HG03159 (cell line): ENCODE measurements around the gene COL4A1.

Source experiments
- ATAC-seq: cut with Tn5 transposase; IDR thresholded peaks from one replicate; pipeline ENCODE4 v1.9.1; 2021; ENCODE audit warnings: mild to moderate bottlenecking, moderate library complexity; ENCODE audit not compliant: unreplicated experiment

COL4A1 gene

DNA sequence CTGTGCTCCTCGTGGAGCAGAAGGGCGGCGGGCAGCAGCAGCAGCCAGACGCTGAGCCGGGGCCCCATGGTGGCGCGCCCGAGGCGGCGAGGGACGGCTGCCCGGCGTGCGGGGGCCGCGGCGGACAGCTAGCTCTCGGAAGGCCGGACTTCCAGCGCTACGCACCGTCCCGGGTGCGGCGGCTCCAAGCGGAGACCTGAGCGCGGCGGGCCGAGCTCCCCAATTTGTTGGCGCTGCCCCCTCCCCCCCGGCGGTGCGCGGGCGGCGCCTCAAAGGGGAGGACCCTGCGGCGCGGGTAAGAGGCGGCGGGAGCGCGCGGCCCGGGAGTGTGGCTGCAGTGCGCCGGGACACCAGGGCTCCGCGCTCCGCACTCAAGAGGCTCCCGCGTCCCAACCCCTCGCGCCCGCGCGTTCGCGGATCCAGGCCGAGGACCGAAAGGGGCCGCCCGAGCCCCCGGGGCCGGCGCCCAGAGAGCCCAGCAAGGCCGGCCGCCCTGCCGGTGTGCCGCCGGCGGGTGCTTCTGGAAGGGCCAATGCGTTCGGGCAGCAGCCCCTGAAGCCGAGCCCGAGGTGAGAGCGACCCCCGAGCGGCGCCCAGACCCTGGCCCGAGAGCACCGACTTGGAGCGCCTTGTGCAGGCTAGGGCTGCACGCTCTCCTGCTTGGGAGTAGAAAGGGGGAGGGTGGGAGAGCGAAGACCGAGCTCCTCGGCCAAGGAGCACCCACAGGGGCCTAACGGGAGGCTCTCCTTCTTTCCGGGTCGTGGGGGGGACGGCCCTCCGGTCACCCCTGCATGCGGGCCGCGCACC, at the start of gene COL4A1, which contains the start of gene COL4A2:
Gene COL4A1, minus strand, starts transcription at position 198 of the 807 bp plus-strand sequence. Its CDS starts 130 bp downstream, at position 68.
Gene COL4A2, plus strand, starts transcription at position 325 of the 807 bp plus-strand sequence. CDS start 620 bp downstream, outside the sequence.
- ATAC-seq, result no peak

DNA sequence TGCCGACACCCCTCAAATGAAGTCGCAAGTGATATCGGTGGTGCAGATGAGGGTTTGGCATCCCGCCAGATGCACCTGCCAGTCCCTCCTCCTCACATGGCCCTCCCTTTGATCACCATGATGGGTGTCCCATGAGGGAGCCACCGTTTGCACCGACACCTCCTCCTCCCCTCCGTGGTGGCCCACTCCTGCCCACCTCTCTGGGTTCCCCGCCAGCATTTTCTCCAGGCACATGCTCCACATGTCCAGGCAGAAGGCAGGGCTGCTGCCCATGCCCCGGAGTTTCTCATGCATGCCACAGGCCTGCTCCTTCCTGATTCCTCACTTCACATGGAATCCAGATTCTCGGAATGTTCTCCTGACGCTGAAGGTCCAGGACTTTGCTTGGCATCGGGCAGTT, 49.4 kb upstream of the COL4A1 start:
- ATAC-seq, result no peak

DNA sequence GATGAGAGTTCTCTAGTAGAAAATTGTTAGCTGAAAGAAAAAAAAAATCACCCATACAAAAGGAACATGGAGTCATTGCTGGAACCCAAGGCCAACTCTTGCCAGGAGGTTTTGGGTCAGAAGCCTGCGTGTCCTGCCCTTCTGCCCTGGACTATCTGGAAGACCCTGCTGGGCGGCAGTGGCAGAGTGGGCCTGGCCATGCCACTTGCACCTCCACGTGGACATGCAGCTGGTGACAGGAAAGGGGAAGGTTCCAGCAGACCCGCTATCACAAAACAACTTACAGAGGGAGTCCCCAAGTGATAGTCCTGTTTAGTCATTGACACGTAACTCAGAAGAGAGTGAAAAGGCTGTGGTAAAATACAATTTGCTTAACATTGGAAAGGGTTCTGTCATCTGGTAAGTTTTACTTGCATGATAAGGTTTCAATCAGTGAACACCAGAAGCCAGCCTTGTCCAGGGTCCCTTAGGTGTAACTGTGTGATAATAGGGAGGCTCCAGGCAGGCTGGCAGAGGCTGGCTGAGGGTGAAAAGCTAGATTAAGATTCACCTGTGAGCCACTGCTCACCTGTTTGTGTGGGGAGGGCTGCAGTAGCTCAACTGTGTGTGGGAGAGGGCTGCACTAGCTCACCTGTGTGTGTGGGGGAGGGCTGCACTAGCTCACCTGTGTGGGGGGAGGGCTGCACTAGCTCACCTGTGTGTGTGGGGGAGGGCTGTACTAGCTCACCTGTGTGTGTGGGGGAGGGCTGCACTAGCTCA, 47.9 kb upstream of the COL4A1 start:
- no peak for ATAC-seq

DNA sequence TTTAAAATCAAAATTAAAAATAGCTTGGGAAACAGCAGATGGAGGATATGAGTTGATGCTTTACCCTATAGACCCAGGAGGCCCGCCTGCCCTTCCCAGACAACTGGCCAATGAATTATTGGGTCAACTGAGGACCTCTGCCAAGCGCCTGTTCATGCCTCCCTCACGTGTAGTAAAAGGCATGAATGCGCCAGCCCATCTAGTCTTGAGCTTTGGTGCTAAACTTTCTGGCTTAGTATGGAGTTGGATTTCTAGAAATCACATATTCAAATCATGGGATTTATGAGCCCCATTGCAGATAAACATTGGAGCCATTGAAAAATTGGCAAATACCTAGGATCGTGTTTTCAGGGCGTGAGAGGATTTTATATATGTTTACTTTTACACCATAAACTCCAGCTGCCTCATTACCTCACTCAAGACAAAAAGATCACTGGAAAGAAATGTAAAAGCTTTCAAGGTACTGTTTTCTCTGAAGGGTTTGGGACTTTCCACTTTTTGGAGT, 47.2 kb upstream of the COL4A1 start:
- ATAC-seq, result no peak

DNA sequence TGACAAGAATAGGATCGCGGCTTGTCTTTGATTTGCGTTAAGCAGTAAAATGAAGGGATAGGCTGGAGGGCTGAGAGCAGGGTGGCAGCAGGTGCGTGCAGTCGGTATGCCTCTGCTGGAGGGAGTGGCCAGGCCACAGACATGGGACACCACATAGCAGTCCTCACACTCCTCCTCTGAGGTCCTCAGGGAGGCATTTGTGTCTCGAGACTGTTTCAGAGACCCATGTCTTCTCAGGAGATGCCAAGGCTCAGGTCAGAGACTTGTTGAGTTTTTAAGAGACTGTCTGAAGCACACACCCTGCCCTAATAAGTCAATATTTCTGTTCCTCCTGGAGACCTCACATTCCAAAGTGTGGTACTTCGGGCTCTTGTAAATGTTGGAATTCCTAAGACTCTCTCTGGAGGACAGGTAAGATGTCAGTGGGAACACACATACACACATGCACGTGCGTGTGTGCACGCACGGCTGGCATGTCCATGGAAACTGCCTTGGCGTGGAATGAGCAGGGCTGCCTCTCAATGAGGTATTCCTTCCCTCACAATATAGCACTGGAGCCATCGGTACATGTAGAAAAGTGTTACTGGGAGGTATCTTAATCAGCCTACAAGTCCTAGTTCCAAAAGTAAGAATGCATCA, 46.5 kb upstream of the COL4A1 start:
- ATAC-seq, result no peak

DNA sequence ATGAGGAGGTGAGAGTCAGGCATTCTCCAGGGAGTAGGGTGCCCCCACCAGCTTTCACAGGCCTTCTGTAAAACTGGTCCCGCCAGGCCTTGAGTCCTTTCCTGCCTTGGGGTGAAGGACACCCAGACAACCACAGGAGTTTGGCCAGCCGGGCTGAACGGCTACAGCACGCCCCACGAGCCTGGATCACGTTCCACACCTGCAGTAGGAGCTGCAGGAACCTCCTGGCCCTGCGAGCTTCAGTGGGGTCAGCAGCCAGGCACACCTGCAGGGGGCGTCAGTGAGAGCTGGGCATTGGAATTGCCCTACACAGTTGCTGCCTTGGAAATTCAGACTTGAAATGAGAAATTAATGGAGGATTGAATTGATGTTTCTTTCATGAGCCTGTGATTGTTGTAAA, 45.8 kb upstream of the COL4A1 start:
- no peak for ATAC-seq

DNA sequence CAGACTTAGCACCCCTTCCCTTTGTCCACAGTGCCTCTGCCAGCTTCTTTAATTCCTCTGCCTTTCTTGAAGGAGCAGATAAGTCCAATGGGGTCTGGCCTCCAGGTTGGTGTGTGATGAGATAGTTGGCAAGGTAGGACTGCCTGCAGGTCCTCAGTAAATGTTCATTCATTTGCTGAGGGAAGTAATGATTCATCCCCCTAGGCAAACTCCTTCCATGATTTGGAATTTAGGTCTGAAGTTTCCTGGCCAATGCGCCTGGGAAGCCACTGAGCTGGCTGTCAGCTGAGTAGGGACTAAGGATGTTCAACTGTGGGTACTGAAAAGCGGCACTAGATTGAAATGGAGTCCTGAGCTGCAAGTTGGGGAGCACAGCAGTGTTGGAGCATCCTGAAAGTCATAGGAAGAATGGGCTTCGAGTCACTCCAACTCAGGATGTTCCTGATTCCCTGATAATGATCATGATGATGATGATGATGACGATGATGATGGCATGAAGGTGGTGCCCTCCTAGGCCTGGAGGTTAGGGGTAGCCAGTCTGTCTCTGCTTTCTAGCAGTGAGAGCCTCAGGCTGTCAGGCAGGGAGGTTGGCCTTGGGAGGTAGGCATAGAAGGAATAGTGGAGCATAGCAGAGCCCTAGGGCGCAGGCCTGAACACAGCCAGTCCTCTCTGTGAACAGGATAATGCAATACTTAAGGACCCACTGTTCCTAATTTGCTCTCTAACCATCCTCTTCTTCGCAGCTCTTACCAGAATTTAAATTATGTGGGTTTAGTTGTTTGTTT, 44.9 kb upstream of the COL4A1 start:
- ATAC-seq, result no peak

DNA sequence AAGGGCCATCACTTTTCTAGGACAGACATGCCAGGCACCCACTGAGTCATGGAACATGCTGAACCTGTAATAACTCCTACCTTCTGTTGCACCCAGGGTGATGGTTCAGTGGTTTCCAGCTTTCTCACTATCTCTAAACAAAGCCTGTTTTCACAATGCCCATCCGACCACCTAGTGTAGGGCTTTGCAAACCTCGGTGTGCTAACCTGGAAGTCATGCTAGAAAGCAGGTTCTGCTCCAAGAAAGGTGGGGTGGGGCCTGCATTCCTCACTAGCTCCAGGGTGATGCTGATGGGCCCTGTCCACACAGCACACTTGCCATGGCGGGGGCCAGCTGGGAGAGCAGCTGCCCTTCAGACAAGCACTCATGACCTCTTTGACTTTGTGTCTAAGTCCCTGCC, 43.6 kb upstream of the COL4A1 start:
- no peak for ATAC-seq

DNA sequence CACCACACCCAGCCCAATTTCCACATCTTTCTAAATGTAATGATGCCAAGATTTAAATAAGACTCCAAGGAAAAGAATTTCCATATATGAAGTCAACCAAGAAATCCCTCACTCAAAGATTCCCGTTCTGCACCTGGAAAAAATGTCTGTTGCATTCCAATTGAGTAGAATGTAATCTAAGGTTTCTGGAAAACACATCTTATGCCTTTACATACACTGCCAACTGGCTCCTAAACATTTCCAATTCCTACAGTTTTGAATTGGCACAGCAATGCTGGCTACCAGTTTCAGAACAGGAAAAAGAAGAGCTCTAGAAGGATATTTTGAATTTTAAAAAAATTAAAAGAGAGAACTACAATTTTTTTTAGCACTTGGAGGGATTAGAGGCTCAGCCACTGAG, 43.1 kb upstream of the COL4A1 start:
- ATAC-seq, result no peak

DNA sequence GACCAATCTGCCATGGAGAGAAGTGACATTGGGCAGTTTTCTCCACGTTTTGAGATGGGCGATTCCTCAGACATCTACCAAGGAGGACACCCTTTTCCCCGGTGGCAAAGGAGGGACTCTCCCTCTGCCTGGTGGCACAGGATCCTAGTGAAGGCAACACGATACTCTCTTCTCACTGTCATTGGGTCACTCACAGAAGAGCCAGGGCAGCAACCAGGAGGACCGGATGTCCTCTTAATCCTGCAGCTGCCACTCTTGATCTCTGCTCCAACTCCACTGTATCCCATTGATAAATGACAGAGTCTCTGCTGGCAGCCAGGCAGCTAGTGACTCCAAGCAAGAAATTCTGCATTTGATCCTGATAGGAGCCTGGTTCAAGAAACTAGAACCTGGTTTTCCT, 42.3 kb upstream of the COL4A1 start:
- ATAC-seq, result no peak

DNA sequence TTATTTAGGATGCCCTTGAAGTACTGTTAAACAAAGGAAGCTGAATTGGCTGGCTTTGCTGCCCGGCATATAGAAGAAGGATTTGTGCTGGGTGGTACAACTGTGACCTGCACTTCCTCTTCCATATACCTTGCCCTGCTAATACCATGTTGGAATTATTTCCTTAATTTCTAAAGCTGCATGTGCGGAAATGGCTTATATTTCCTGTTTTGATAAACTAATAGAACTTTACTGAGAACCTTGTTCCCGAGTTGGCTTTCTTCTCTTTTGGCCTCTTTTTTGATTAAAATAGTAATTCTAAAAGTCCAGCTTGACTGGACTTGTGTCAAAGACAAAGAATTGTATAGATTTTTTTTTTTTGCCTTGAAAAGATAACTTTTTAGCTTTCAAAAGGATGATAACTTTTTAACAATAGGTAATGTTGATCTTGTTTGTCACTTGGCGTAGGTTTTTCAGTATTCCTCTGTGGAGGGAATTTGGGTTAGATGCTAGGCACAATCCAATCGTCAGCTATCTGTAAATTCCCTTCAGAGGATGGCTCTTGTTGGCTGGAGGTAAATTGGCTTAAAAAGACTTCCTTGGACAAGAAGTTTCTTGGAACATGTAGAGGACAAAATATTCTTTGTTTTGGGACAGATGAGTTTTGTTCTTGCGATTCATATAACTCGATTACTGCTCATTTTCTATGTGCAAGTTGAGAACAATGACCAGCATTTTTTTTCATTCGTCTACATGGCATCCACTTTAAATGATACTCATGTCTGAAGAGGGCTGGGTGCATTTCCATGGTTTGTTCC, 41.5 kb upstream of the COL4A1 start:
- ATAC-seq, result no peak

DNA sequence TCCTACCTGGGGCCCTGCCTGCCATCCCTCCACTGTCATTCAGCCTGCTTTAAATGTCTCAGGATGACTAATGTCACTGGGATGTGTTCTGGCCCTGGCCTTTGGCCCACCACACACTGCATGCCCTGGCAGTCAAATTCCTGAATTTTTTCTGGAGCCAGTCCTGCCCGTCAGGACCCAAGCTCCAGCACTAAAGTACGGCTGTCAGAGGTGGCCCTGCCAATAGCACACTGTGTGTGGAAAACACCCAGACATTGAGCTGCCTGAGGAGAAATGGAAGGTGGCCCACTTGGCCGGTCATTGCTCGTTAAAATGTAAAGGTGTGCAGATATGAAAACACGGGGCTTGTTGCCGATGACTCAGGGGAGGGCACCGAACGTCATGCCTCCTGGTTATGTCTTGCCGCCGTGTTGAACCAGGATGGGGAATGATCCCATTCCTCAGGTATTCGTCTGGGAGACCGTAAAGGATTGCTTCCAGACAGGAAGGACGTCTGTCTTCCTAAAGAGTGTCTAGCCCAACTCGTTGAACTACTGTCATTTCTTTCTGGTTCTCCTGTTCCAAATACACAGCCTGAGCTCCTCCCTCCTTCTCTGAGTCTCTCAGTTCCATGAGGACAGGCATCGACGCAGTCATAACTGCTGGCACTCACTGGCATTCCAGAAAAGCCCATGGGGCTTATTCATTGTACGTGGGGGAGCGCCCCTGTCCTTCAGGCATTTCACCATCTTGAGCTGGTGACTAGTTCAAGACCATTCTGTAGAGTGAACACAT, 40.8 kb upstream of the COL4A1 start:
- no peak for ATAC-seq

DNA sequence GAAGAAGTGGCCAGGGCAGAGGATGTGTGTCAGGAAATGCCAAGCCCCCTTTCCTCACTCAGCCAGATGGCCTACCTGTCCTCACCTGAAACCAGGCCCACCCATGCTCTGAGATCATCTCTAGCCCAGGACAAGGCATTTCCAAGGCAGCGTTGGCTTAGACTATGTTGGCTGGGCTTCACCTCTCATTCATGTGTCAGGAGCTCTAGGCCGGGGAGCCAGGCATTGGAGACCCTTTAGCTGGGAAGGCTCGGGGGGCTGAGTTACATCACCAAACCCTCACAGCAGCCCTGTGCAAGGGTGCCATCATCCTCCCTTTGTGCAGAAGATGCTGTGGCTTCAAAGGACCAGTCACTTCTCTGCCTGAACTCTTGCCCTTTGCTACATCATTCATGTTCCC, 40.1 kb upstream of the COL4A1 start:
- no peak for ATAC-seq

DNA sequence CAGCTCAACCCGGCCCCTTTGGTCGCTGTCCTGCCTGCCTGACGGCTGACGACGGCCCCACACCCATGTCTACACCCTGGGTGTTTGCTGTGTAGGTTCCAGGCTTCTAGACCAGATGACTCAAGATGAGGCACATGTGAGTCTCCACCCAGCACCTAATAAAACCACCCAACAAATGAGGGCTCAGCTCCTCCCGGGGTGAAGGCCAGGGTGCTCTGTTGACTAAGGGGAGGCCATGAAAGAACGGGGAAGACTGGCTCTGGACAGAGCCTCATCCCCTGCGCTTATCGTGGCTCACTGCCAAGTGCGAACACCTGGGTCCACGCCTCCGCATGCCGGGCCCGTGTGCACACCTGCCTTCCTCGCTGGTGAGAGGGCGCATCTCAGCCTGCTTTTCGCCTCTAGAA, 39.7 kb upstream of the COL4A1 start:
- ATAC-seq, result no peak

DNA sequence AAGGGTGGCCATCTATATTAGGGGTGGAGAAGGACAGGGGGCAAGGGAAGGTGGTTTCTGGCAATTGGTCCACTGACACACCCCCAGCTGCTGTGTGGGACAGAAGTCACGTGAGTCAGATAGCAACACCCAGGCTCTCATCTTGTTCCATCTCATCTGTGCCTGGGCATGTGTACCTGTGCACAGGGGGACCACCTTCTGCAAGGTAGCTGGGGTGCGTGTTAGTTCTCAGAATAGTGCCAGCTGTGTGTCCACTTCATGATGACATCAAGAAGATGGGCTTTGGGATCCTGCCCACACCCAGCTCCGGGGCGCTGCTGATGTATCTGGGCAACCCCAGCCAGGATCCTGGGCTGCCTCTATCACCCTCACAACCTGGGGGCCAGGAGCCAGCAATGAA, 38.7 kb upstream of the COL4A1 start:
- no peak for ATAC-seq

DNA sequence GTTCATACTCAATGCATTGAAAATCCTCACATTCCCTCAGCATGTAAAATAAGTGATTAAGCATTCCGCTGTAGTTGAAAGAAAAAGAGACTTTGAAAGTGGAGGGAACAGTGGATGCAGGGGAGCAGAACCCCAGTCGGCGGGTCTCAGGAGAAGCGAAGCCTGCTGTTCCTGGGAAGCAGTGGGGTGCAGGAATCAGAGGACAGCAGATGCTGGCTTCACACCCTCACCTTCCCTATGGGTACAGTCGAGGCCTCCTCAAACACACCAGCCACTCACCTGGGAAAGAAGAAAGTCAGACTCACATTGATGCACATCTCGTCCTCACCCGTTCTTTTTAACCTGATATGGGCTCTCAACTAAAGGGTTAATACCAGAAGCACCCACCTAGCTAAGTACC, 38.3 kb upstream of the COL4A1 start:
- no peak for ATAC-seq

DNA sequence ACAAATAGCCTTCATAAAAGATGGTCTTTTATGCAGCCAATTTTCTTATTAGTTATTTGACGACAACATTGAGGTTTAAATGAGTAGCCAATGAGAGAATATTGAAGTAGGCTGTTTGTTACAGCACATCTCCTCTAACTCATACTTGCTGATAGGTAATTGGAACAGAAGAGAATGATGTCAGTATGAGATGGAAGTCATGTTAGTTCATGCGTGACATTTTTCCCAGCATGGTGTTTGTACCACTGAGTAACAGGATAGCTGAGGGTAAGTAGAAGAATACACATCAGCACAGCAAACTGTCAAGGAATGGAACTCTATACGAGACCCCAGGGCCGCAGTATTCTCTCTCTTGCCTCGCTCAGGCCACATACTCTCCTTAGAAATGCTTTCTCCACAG, 37.4 kb upstream of the COL4A1 start:
- no peak for ATAC-seq

DNA sequence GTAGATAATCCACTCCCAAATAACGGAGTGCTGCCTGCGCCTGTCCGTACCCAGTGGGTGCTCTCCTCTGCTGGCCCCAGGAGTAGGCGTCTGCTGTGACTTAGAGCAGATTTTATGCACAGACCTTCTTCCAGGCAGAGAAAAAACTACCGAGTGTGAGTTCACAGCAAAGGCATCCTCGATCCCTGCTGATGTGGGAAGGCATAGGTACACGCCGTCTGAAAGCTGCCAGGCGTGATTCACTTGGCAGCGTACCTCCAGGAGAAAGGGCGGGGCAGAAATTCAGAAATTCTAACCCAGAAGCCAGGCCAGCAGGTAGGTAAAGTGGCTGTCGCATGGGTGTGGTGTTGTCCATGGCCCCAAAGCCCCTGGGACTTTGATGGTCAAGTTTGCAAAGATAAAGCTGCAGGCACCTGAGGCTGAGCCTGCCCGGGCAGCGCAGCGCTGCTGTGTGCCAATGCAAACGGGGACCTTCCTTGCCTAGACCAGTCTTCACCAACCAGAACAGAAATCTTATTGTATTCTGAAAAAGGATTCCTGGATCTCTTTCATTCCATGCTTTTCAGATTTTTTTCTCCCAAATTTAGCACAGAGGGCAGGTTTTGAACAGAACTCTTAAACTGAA, 36.4 kb upstream of the COL4A1 start:
- ATAC-seq, result no peak

DNA sequence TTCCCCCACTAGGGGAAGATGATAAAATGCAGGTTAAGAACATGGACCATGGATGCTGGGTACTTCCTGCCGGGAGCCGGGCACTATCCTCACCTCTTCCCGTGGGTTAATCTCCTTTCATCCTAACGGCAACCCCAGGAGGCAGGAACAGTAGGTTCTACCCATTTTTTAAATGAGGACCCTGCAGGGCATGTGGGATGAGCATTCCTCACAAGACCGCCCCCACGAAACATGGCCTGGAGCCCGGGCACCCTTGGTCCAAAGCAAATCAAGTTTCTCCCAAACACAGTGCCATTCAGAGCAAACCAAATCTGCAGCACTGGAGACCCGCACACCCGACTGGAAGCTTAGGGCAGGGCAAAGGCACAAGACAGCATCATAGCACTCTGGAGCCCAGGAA, 35.5 kb upstream of the COL4A1 start:
- ATAC-seq, result no peak
